A673 (cell line): ENCODE measurements around the gene WDR20. TPM values are rescaled to one million over a fixed set of nuclear protein-coding genes. Genes with fewer than 3 reads are reported as not detected.

Experiments
- BruUV-seq: library from RNA; stranded (reverse); fragments of 400-500 nt; replicated peaks from 2 replicates; lab custom pipeline; 2021; lab: Mats Ljungman, UMichigan
- CTCF ChIA-PET: fragments of 300-600 bp; sonication (Branson Sonifier 250); formaldehyde crosslinking; loops from one replicate; lab custom pipeline; 2022; ENCODE audit warnings: antibody characterized with exemption; lab: Charles Lee
- POLR2A ChIA-PET: fragments of 300-600 bp; sonication (Branson Sonifier 250); formaldehyde crosslinking; loops from one replicate; lab custom pipeline; 2022; ENCODE audit warnings: antibody characterized with exemption; ENCODE audit not compliant: low non-redundant PET; lab: Charles Lee
- DNase-seq: peaks from one replicate; pipeline ENCODE4 v3.0.0-alpha.2; 2015; ENCODE audit warnings: low spot score
- H3K27ac ChIP-seq: fragments of 200-600 bp; sonication (generic); 2 replicates; pipeline ENCODE4 v1.5.1; 2016; ENCODE audit warnings: mixed run types, low read depth, mild to moderate bottlenecking, mixed read lengths, antibody characterized with exemption, low read length; ENCODE audit not compliant: poor library complexity, severe bottlenecking
- H3K27me3 ChIP-seq: fragments of 200-600 bp; sonication (generic); replicated peaks from 2 replicates; pipeline ENCODE4 v1.6.1; 2017; ENCODE audit warnings: mixed run types, low read depth, mild to moderate bottlenecking, mixed read lengths, antibody characterized with exemption, low read length; ENCODE audit not compliant: insufficient read depth, poor library complexity
- H3K36me3 ChIP-seq: fragments of 200-600 bp; sonication (generic); 2 replicates; pipeline ENCODE4 v1.6.1; 2016; ENCODE audit warnings: mixed run types, mild to moderate bottlenecking, mixed read lengths, antibody characterized with exemption, low read length; ENCODE audit not compliant: insufficient read depth, poor library complexity, severe bottlenecking
- H3K4me1 ChIP-seq: fragments of 200-600 bp; sonication (generic); 2 replicates; pipeline ENCODE4 v1.6.1; 2017; ENCODE audit warnings: mixed run types, mild to moderate bottlenecking, mixed read lengths, antibody characterized with exemption, low read length; ENCODE audit not compliant: insufficient read depth, poor library complexity, severe bottlenecking
- H3K4me3 ChIP-seq: fragments of 200-600 bp; sonication (generic); 2 replicates; pipeline ENCODE4 v1.5.1; 2016; ENCODE audit warnings: low read depth, mixed run types, mild to moderate bottlenecking, mixed read lengths, low read length; ENCODE audit not compliant: poor library complexity, severe bottlenecking
- H3K9me3 ChIP-seq: fragments of 200-600 bp; sonication (generic); 2 replicates; pipeline ENCODE4 v1.6.1; 2016; ENCODE audit warnings: mixed run types, low read depth, mild to moderate bottlenecking, mixed read lengths, antibody characterized with exemption, low read length; ENCODE audit not compliant: poor library complexity, severe bottlenecking
- CTCF ChIP-seq: fragments of 300-800, 200-600 bp; sonication (generic); conservative IDR thresholded peaks from 2 replicates; pipeline ENCODE4 v1.5.1; 2017; ENCODE audit warnings: low read depth, mild to moderate bottlenecking, antibody characterized with exemption, low read length, moderate library complexity, mixed read lengths
- EZH2 ChIP-seq: fragments of 200-600 bp; sonication (generic); IDR thresholded peaks from 2 replicates; pipeline ENCODE4 v1.6.1; 2017; ENCODE audit warnings: borderline replicate concordance, low read depth, mild to moderate bottlenecking, mixed read lengths, antibody characterized with exemption, low read length; ENCODE audit not compliant: poor library complexity, severe bottlenecking
- intact Hi-C: fragments of 100-400 bp; cut with micrococcal nuclease; formaldehyde crosslinking; loops from one replicate; pipeline ENCODE4 v1.10.0; 2022; ENCODE audit not compliant: unreplicated experiment
- total RNA-seq: library from RNA; stranded (reverse); gene quantifications from 2 replicates; pipeline ENCODE4 v1.2.3, GENCODE V29; 2021

Gene WDR20
- total RNA-seq, 1 experiment from 2014 or later, result 28.3 TPM

GRCh38 chr14:102183886-102184285 lies 44.2 kb downstream of the WDR20 start:
- no peak for DNase-seq
- H3K4me3 ChIP-seq, result no peak overlapping the region
- H3K4me1 ChIP-seq, result peaks cover 59% of the 10 kb centered on the region
- no TSS peak for BruUV-seq
- H3K36me3 ChIP-seq, result no peaks in the 10 kb centered on the region
- no peaks in the 10 kb centered on the region for H3K27me3 ChIP-seq
- intact Hi-C loops, result no loop called here
- no peaks in the 10 kb centered on the region for H3K9me3 ChIP-seq
- ChIA-PET CTCF (no interaction called here), POLR2A (interaction anchor here (0.6 kb wide), 1 partner anchor 228 kb away, joined by 4 read pairs; no protein-coding TSS in a partner anchor)
- no peak for TF ChIP-seq EZH2
- no peak for TF ChIP-seq CTCF
- peak overlapping the region; percentile 10 for H3K27ac ChIP-seq

- ChIA-PET POLR2A (interaction anchor here (0.6 kb wide), 1 partner anchor 228 kb away, joined by 4 read pairs; no protein-coding TSS in a partner anchor), CTCF (no interaction called here)
- no peak overlapping the region for H3K4me3 ChIP-seq
- DNase-seq, result no peak
- H3K27me3 ChIP-seq, result no peaks in the 10 kb centered on the region
- peak overlapping the region; percentile 29 for H3K27ac ChIP-seq
- H3K4me1 ChIP-seq, result peaks cover 59% of the 10 kb centered on the region
- H3K9me3 ChIP-seq, result no peaks in the 10 kb centered on the region
- intact Hi-C loops, result no loop called here
- H3K36me3 ChIP-seq, result no peaks in the 10 kb centered on the region
- no peak for TF ChIP-seq EZH2
- TF ChIP-seq CTCF, result no peak
- BruUV-seq, result no TSS peak
These were observed 44.8 kb downstream of the WDR20 start for GRCh38 chr14:102184316-102185035.

- POLR2A ChIA-PET, result no interaction called here
These were observed 45.7 kb downstream of the WDR20 start for GRCh38 chr14:102185360-102185759.

More at GRCh38 chr14:102185360-102185759, 45.7 kb downstream of the WDR20 start:
- H3K27ac ChIP-seq, result peak overlapping the region; percentile 29
- no peak overlapping the region for H3K4me3 ChIP-seq
- DNase-seq, result no peak
- H3K4me1 ChIP-seq, result peaks cover 59% of the 10 kb centered on the region
- TF ChIP-seq CTCF, result no peak
- TF ChIP-seq EZH2, result no peak
- no peaks in the 10 kb centered on the region for H3K36me3 ChIP-seq
- CTCF ChIA-PET, result no interaction called here
- BruUV-seq, result no TSS peak
- no peaks in the 10 kb centered on the region for H3K9me3 ChIP-seq
- intact Hi-C loops, result no loop called here
- H3K27me3 ChIP-seq, result no peaks in the 10 kb centered on the region
